Measurements from ENCODE around the gene EFNA5.
"Not testable (repeated sequence)": the region's sequence is repeated elsewhere in the genome, so short reads cannot be mapped to it uniquely, and the experiment has no call there.

GRCh38 chr5:107433646-107434045, 237.1 kb downstream of the EFNA5 start:
- TF ChIP-seq CTCF, POLR2AphosphoS5, POLR2A (IDR thresholded peaks at IDR 0.05): not testable (repeated sequence)

Measured in prostate gland (tissue), 2 donors.